Midbrain (tissue), 1 donor: ENCODE data around the gene AFF3.

Experiments used
- DNase-seq: peaks from one replicate; lab custom pipeline; 2025; lab: John Stamatoyannopoulos, UW

AFF3 gene

GRCh38 chr2:99857867-99858444 lies 284.4 kb downstream of the AFF3 start:
- no peak for DNase-seq

GRCh38 chr2:99857372-99857771 lies 285.0 kb downstream of the AFF3 start:
- DNase-seq: no peak

- DNase-seq: no peak
Observed at GRCh38 chr2:99856119-99856518, 286.3 kb downstream of the AFF3 start.

- no peak for DNase-seq
Observed at GRCh38 chr2:99854236-99854852, 288.0 kb downstream of the AFF3 start.

- no peak for DNase-seq
Observed at GRCh38 chr2:99852956-99853355, 289.4 kb downstream of the AFF3 start.

GRCh38 chr2:99852376-99852934 lies 289.9 kb downstream of the AFF3 start:
- DNase-seq: no peak

- no peak for DNase-seq
Observed at GRCh38 chr2:99851811-99852210, 290.6 kb downstream of the AFF3 start.

- no peak for DNase-seq
Observed at GRCh38 chr2:99851089-99851488, 291.3 kb downstream of the AFF3 start.

GRCh38 chr2:99850084-99850710 lies 292.2 kb downstream of the AFF3 start:
- DNase-seq: no peak

- no peak for DNase-seq
Observed at GRCh38 chr2:99846462-99847107, 295.8 kb downstream of the AFF3 start.

- DNase-seq: no peak
Observed at GRCh38 chr2:99845296-99845695, 297.1 kb downstream of the AFF3 start.

GRCh38 chr2:99842451-99842850 lies 299.9 kb downstream of the AFF3 start:
- no peak for DNase-seq

- no peak for DNase-seq
Observed at GRCh38 chr2:99841749-99842148, 300.6 kb downstream of the AFF3 start.

GRCh38 chr2:99840831-99841230 lies 301.6 kb downstream of the AFF3 start:
- DNase-seq: no peak

GRCh38 chr2:99836690-99837605 lies 305.4 kb downstream of the AFF3 start:
- DNase-seq: no peak

GRCh38 chr2:99834426-99834825 lies 308.0 kb downstream of the AFF3 start:
- no peak for DNase-seq

- DNase-seq: no peak
Observed at GRCh38 chr2:99833586-99834201, 308.7 kb downstream of the AFF3 start.

GRCh38 chr2:99832926-99833325 lies 309.5 kb downstream of the AFF3 start:
- DNase-seq: no peak

- DNase-seq: no peak
Observed at GRCh38 chr2:99831772-99832171, 310.6 kb downstream of the AFF3 start.

- DNase-seq: peak; percentile 28
Observed at GRCh38 chr2:99827296-99827999, 314.9 kb downstream of the AFF3 start.

GRCh38 chr2:99825630-99826029 lies 316.8 kb downstream of the AFF3 start:
- DNase-seq: no peak
